GM18517 (cell line): ENCODE data around the gene OPRM1.
"Not testable (repeated sequence)": the region's sequence is repeated elsewhere in the genome, so short reads cannot be mapped to it uniquely, and the experiment has no call there.

Source experiments
- ATAC-seq: cut with Tn5 transposase; IDR thresholded peaks from one replicate; pipeline ENCODE4 v1.9.1; 2021; ENCODE audit warnings: mild to moderate bottlenecking, moderate library complexity; ENCODE audit not compliant: unreplicated experiment

OPRM1 gene

GRCh38 chr6:154236646-154237301, 197.7 kb downstream of the OPRM1 start:
- no peak for ATAC-seq

- no peak for ATAC-seq
These were observed 199.8 kb downstream of the OPRM1 start for GRCh38 chr6:154238831-154239230.

GRCh38 chr6:154239392-154239791, 200.4 kb downstream of the OPRM1 start:
- ATAC-seq = no peak

GRCh38 chr6:154241061-154241460, 202.0 kb downstream of the OPRM1 start:
- not testable (repeated sequence) for ATAC-seq

- no peak for ATAC-seq
These were observed 202.5 kb downstream of the OPRM1 start for GRCh38 chr6:154241581-154241980.

GRCh38 chr6:154242617-154243357, 203.7 kb downstream of the OPRM1 start:
- ATAC-seq = no peak

- ATAC-seq = no peak
These were observed 205.0 kb downstream of the OPRM1 start for GRCh38 chr6:154243793-154244750.

GRCh38 chr6:154245506-154245905, 206.5 kb downstream of the OPRM1 start:
- no peak for ATAC-seq

- ATAC-seq = no peak
These were observed 207.7 kb downstream of the OPRM1 start for GRCh38 chr6:154246723-154247118.

GRCh38 chr6:154247119-154247861, 208.2 kb downstream of the OPRM1 start:
- peak; percentile 58 for ATAC-seq

GRCh38 chr6:154249499-154250298, 210.7 kb downstream of the OPRM1 start:
- ATAC-seq = peak; percentile 79

- no peak for ATAC-seq
These were observed 212.1 kb downstream of the OPRM1 start for GRCh38 chr6:154251116-154251515.

GRCh38 chr6:154252678-154253077, 213.6 kb downstream of the OPRM1 start:
- no peak for ATAC-seq

- no peak for ATAC-seq
These were observed 218.0 kb downstream of the OPRM1 start for GRCh38 chr6:154257067-154257466.

- peak; percentile 75 for ATAC-seq
These were observed 219.2 kb downstream of the OPRM1 start for GRCh38 chr6:154258064-154258757.

- peak; percentile 47 for ATAC-seq
These were observed 222.8 kb downstream of the OPRM1 start for GRCh38 chr6:154261688-154262397.

- no peak for ATAC-seq
These were observed 227.6 kb downstream of the OPRM1 start for GRCh38 chr6:154266560-154267099.

GRCh38 chr6:154267508-154268106, 228.6 kb downstream of the OPRM1 start:
- no peak for ATAC-seq
